ENCODE results near the gene E2F6.

DNA sequence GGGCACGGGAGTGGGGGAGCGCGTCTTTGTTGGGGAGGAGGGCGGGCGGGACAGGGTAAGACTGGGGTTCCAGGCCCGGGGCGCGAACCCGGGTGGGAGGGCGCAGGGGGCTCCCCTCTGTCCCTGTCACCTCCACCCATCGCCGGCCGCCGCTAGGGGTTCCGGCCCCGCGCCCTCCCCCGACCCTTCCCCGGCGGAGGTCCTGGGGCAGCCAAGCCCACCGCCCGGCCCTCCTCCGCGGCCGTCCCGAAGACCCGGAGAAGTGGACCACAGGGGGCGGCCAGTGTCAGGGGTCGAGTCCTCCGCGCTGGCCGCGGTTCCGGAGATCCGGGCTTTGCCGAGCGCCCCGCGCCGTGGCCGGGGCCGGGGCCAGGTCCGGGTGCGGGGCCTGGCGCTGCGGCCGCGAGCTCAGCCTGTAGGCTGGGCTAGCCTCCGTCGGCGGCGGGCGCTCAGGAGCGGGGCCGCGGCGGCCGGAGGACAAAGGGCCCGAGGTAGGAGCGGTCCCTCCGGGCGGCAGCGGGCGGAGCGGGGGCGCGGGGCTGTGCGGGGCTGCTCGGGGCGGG lies 16.6 kb upstream of the E2F6 start:
- TF ChIP-seq POLR2A (IDR thresholded peaks at IDR 0.05; ENCODE audit: low read length) (no peak), GATA1 (IDR thresholded peaks at IDR 0.05; ENCODE audit: low read depth, low read length) (no peak)

All from erythroblast (primary cell).